Measurements from ENCODE around the gene HYAL1.

HYAL1 gene

GRCh38 chr3:50303013-50303815 is at the start of gene HYAL1:
TSS of gene HYAL1 (minus strand) at chr3:50303574. CDS start at chr3:50302956, 618 bp downstream.
- DNase-seq (ENCODE audit: low spot score), result no peak

GRCh38 chr3:50352781-50353180 is 49.4 kb upstream of the HYAL1 start:
- DNase-seq (ENCODE audit: low spot score), result no peak

- DNase-seq (ENCODE audit: low spot score), result no peak
Measured at GRCh38 chr3:50351323-50351697, 47.9 kb upstream of the HYAL1 start.

- DNase-seq (ENCODE audit: low spot score), result peak; percentile 99
Measured at GRCh38 chr3:50350527-50351322, 47.4 kb upstream of the HYAL1 start, which contains the start of the genes CYB561D2 and NPRL2. TSS of gene CYB561D2 (plus strand) at chr3:50350862. CDS start at chr3:50351434, 572 bp downstream. TSS of gene NPRL2 (minus strand) at chr3:50350775. CDS start at chr3:50350652, 123 bp downstream.

- no peak for DNase-seq (ENCODE audit: low spot score)
Measured at GRCh38 chr3:50350213-50350526, 46.8 kb upstream of the HYAL1 start.

GRCh38 chr3:50347187-50347813 is 43.9 kb upstream of the HYAL1 start:
- DNase-seq (ENCODE audit: low spot score), result peak; percentile 76

GRCh38 chr3:50345586-50346234 is 42.3 kb upstream of the HYAL1 start, which contains the start of gene ZMYND10:
TSS of gene ZMYND10 (minus strand) at chr3:50345732. CDS start at chr3:50345579, 153 bp downstream.
- no peak for DNase-seq (ENCODE audit: low spot score)

GRCh38 chr3:50345008-50345407 is 41.6 kb upstream of the HYAL1 start:
- DNase-seq (ENCODE audit: low spot score), result no peak

GRCh38 chr3:50342813-50343633 is 39.6 kb upstream of the HYAL1 start:
- no peak for DNase-seq (ENCODE audit: low spot score)

- no peak for DNase-seq (ENCODE audit: low spot score)
Measured at GRCh38 chr3:50341996-50342650, 38.7 kb upstream of the HYAL1 start.

GRCh38 chr3:50341537-50341936 is 38.2 kb upstream of the HYAL1 start:
- DNase-seq (ENCODE audit: low spot score), result no peak

- no peak for DNase-seq (ENCODE audit: low spot score)
Measured at GRCh38 chr3:50340448-50341329, 37.3 kb upstream of the HYAL1 start, which contains the start of gene RASSF1. TSS of gene RASSF1 (minus strand) at chr3:50340836. CDS start at chr3:50340805, 31 bp downstream.

GRCh38 chr3:50340147-50340447 is 36.7 kb upstream of the HYAL1 start:
- DNase-seq (ENCODE audit: low spot score), result no peak

GRCh38 chr3:50339485-50340146 is 36.2 kb upstream of the HYAL1 start:
- DNase-seq (ENCODE audit: low spot score), result no peak

GRCh38 chr3:50338965-50339364 is 35.6 kb upstream of the HYAL1 start:
- no peak for DNase-seq (ENCODE audit: low spot score)

- peak; percentile 99 for DNase-seq (ENCODE audit: low spot score)
Measured at GRCh38 chr3:50337175-50337861, 33.9 kb upstream of the HYAL1 start.

- no peak for DNase-seq (ENCODE audit: low spot score)
Measured at GRCh38 chr3:50336452-50337174, 33.2 kb upstream of the HYAL1 start.

Measured in HuH-7 (cell line).